ENCODE results near the gene TTC39B.
A peak's percentile ranks its signal among the peaks of the same experiment; 100 is the strongest.
"Not testable (repeated sequence)": the region's sequence is repeated elsewhere in the genome, so short reads cannot be mapped to it uniquely, and the experiment has no call there.

The TTC39B gene

DNA sequence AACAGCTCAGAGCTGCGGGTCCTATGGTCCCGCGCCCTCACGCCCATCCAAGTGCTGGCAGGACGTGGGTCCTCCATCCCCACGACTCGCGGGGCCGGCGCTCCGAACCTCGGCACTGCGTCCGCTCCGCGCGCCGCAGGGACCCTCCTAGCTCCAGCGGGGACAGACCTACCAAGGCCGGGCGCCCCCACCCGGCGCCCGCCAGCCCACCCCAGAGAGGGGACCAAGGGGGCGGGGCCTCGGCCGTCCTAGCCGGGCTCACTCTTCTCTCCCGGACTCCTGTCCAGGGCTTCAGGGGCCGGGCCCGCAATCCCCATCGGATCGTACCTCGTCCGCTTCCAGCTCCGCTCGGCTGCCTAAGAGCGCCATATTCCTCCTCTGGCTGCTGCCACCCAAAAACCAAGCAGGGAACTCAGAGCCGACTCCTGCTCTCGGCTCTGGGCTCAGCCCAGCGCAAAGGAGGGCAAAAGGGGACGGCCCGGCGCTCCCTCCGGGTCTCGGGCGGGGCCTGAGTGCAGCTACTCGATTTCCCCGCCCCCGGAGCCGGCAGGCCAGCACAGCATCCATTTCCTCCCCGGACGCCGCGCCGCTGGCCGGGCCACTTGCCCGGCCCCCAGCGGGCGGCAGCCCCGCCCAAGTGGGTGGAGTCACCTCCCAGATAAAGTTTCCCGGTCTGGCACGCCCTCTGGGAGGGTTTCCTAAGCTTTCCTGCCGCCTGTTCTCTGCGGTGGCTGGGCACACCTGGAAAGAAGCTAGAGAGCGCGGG is at the start of gene TTC39B:
TTC39B (minus strand) TSS at position 460 of the 766 bp plus-strand sequence; CDS start at position 369, 91 bp downstream.
- peak; percentile 51 to 77 (median 53) for DNase-seq (ENCODE audit: low read depth in 2 of 3, low spot score in 2 of 3)

DNA sequence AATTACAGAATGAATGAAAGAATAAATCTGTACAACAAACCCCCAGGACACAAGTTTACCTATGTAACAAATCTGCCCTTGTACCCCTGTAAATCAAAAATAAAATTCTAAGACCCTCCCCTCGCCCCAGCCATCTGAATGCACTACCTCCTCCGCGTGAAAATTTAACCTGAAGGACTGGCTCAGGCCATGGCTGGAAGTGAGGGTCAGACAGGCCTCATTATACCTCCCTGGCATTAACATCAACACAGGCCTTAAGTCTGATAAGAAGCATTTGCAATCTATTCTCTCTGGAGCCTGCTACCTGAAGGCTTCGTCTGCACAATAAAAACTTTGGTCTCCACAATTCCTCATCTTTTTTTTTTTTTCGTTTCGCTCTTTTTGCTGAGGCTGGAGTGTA is 48.7 kb upstream of the TTC39B start:
- DNase-seq (ENCODE audit: low read depth in 2 of 3, low spot score in 2 of 3) = no peak

DNA sequence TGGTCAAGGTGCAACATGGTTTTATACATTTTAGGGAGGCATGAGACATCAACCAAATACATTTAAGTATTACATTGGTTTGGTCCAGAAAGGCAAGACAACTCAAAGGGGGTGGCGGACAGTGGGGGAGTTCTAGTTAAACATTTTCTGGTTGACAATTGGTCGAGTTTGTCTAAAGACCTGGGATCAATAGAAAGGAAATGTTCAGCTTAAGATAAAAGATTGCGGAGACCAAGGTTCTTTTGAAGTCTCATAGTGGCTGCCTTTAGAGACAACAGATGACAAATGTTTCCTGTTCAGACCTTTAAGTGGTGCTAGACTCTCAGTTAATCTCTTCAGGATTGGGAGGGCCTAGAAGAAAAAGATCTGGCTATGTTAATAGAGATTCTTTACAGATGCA is 47.7 kb upstream of the TTC39B start:
- DNase-seq (ENCODE audit: low read depth in 2 of 3, low spot score in 2 of 3) = no peak

DNA sequence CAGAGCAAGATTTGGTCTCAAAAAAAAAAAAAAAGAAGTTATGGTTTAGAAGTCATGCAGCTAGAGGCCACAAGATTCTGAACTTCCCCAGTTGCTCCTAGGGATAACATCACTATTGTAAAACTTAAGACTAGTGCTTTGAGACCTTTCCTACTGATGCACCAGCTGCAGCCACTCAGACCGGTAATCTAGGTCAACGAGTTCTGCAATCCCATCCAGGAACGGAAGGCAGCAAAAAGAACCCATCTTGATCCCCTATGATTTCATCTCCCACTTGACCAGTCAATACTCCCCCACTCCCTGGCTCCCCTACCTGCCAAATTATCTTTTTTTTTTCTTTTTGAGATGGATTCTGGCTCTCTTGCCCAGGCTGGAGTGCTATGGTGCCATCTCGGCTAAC is 46.9 kb upstream of the TTC39B start:
- no peak for DNase-seq (ENCODE audit: low read depth in 2 of 3, low spot score in 2 of 3)

DNA sequence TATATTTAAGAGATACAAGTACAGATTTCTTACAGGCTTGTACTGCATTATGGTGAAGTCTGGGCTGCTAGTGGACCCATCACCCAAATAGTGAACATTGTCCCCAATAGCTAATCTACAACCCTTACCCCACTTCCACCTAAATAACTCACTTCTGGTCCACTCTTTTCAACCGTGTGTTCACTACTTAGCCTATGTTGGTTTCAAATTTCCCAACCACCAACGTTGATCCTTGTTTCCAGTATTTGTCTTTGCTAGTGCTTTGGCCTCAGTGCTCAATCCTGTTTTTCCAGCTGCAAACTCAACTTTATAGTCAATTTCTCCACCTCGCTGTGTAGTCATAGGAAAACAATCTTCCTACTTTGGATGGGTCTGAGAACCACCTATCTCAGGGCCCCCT is 45.3 kb upstream of the TTC39B start:
- DNase-seq (ENCODE audit: low read depth in 2 of 3, low spot score in 2 of 3) = no peak

DNA sequence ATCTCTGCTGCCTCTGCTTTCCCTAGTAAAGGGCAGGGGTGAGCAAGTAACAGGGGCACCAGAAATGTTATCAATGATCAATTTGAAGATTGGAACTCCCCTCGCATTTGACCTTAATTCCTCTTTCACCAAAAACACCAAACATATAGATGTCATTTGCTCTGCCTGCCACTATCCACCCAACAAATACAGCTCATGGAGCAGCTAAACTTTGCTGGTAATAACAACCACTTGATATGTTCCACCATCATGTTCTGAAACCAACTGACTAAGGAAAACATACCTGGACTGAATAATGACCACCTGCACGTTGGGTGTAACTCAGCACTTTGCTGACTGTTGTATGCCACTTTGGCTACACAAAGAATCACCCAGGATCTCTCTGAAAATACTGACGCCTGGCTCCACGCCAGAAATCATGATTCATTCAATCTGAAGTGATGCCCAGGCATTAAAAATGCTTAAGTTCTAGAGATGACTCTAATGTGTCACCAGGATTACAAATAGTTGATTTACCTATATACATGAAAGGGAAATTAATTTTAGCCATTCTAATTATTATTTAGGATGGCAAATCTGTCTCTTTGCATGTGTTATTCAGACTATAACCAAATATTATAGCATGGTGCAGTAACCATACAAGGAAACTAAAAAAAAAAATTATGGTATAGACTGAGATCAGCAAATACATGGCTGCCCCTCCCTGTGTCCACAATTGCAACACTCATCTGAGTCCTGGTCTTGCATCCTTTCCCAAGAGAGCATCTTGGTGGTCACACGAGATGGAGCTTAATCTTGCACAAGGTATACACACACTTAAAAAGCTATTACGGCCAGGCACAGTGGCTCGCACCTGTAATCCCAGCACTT is 43.1 kb upstream of the TTC39B start:
- no peak for DNase-seq (ENCODE audit: low read depth in 2 of 3, low spot score in 2 of 3)

DNA sequence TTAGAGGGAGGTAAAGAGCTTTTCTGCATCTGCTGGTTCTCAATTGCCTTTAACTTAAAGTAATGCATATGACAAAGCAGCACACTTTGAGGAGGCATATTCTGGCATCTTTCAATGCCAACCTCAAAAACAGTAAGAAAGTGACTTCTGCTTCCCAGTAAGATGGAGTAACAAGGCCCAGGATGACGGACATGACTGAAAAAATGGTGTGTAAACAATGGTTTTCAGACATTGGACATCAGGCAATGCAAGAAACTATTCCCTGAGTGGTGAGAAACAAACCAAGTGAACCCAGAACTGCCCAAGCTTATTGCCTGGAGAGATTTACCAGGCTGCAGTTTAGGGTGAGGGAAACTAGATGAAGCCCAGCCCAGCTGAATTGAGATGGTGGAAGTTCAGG is 39.8 kb upstream of the TTC39B start:
- DNase-seq (ENCODE audit: low read depth in 2 of 3, low spot score in 2 of 3) = no peak

DNA sequence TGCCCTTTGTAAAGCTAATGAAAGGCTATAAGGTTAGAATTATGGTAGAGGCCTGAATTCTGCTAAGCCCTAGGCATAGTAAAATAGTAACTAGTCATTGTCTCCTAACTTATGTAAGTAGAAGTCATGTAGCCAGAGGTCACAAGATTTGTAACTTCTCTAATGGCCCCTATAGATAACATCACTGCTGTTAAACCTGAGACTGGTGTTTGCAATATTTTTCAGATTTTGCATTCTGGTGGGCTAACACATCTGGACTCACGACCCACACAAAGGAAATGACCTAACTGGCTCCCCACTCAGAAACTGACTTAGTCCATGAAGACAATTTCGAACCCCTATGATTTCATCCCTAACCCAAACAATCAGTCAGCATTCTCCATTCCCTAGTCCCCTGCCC is 37.2 kb upstream of the TTC39B start:
- DNase-seq (ENCODE audit: low read depth in 2 of 3, low spot score in 2 of 3) = no peak

DNA sequence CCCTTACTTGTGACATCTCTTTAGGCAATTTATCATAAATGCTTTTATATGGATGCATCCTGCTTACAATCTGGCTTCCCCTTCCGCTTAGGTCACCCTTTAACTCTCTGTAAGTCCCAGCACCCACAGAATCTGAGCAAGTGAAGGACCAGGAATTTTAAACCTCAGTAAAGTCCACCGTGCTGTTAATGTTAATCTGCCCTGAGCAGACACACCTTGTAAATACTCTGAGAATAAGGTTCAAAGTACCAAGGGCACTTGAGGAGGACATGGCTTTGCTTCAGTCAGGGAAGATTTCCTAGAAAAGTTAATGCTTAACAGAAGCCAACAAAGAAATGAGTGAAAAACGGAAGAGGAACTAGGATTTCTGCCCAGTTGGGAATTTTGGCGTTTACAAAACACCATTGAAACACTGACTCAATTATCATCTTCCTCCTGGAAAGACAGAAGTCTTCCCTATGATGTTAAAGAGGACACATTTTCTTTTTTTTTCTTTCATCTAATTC is 26.4 kb upstream of the TTC39B start:
- DNase-seq (ENCODE audit: low read depth in 2 of 3, low spot score in 2 of 3) = no peak

DNA sequence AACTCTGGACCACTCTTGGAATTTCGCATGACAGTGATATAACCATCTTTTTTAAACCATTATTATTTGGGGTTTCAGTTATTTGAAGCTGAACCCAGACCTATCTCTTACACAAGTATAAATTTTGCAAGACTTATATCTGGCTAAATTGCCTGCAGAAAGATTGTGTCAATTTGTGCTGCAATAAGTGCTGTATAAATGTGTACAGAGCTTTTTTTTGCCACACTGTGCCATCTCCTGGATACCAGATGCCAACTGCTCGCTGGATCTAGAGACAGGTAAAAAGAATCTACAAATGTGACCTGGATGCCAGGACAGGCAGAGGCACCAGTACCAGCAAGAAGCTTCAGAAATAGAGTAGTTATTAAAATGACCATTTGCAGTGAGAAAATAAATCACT is 25.9 kb upstream of the TTC39B start:
- DNase-seq (ENCODE audit: low read depth in 2 of 3, low spot score in 2 of 3) = no peak

DNA sequence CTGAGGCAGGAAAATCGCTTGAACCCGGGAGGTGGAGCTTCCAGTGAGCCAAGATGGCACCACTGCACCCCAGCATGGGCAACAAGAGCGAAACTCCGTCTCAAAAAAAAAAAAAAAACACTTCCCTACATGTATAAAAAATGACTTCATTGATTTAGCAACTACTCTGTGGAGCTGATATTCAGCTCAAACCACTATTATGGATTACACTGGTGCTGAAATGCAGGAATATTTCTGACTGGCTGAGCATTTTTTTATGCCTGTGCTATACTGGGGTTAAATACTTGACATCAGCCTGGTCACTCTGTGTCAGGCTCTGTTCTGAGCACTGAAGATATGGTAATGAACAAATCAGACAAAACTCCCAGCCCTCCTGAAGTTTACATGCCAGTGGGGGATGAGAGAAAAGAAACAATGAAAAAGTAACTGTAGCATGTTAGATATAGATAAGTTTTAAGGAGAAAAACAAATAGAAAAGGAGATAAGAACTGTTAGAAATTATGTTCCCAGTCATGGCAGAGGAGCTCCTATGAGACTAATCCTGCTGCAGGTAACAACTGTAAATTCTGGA is 22.6 kb upstream of the TTC39B start:
- no peak for DNase-seq (ENCODE audit: low read depth in 2 of 3, low spot score in 2 of 3)

DNA sequence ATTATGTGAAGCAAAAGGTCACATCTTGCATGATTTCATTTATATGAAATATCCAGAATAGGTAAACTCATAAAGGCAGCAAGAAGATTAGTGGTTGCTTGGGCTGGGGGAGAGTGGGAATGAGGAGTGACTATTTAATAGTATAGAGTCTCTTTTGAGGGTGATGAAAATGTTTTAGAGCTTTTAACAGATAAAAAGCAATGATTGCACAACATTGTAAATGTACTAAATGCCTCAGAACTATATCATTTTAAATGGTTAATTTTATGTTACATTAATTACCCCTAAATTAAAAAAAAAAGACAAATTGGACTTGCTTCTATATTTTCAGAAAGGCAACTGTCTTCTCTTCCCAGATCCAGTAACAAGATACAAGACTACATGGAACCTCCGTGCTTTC is 21.9 kb upstream of the TTC39B start:
- DNase-seq (ENCODE audit: low read depth in 2 of 3, low spot score in 2 of 3) = no peak

DNA sequence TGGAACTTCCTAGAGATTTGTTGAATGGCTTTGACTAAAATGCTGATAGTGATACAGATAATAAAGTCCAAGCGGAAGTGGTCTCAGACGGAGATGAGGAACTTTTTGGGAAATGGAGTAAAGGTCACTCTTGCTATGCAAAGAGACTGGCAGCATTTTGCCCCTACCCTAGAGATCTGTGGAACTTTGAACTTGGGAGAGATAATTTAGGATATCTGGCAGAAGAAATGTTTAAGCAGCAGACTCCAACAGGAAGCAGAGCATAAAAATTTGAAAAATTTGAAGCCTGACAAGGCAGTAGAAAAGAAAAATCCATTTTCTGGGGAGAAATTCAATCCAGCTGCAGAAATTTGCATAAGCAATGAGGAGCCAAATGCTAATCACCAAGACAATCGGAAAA is 15.7 kb upstream of the TTC39B start:
- not testable (repeated sequence) for DNase-seq (ENCODE audit: low read depth in 2 of 3, low spot score in 2 of 3)

DNA sequence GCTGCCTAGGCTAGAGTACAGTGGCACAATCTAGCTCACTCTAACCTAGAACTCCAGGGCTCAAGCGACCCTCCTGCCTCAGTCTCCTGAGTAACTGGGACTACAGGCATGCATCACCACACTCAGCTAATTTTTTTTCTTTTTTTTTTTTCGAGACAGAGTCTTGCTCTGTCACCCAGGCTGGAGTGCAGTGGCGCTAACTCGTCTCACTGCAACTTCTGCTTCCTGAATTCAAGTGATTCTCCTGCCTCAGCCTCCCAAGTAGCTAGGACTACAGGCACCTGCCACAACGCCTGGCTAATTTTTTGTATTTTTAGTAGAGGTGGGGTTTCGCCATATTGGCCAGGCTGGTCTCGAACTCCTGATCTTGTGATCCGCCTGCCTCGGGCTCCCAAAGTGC is 12.6 kb upstream of the TTC39B start:
- DNase-seq (ENCODE audit: low read depth in 2 of 3, low spot score in 2 of 3) = not testable (repeated sequence)

DNA sequence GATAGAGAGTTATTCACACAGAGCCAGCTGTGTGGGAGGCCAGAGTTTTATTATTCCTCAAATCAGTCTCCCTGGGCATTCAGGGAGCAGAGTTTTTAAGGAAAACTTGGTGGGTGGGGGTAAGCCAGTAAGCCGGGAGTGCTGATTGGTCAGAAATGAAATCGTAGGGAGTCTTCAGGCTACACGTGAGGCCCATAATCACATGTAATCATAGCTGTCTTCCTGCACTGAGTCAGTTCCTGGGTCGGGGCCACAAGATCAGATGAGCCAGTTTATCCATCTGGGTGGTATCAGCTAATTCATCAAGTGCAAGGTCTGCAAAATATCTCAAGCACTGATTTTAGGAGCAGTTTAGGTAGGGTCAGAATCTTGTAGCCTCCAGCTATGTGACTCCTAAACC is 10.8 kb upstream of the TTC39B start:
- DNase-seq (ENCODE audit: low read depth in 2 of 3, low spot score in 2 of 3) = no peak

DNA sequence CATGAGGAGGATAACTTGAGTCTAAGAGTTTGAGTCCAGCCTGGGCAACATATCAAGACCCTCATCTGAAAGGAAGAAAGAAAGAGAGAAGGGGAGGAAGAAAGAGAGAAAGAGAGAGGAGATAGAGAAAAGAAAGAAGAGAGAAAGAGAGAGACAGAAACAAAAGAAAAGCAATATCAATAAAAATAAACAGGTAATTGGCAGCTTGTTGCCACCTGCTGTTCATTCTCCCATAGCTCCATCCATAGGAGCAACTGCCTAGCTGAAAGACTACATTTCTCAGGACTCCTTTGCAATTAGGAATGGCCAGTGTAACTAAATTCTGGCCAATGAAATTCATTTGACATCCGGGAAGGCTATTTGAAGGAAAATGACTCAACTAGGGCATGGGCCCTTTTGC is 4.6 kb upstream of the TTC39B start:
- no peak for DNase-seq (ENCODE audit: low read depth in 2 of 3, low spot score in 2 of 3)

DNA sequence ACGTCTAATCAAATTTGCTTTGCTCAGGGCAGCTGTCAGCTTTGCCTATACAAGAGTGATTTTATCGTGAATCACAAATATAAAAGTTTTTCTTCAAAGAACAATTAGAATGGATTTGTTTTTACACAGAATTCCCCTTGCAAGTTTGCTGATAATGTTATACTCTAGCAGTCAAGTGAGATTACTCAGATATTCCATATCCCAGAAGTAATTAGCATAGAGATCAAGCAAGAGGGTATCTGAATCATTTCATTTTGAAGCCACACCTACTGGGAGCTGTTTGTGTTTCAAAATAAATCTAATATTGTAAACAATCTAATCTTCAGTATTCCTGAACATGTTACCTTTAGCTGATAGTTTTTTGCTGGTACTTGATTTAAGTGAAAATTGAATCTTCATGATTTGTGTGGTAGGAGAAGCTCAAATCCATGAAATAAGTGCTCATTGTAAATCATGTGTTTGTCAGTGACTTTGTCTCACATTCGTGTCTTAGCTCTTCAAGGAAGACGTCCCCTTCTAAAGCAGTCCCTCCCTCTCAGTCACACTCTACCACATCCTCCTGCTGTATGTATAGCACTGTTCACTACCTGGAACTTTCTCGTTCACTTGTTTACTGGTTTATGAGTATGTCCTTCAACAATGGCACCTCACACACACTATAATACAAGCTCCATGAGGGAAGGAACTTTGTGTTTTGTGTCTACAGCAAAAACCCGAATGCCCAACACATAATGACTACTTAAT is 3.3 kb upstream of the TTC39B start:
- DNase-seq (ENCODE audit: low read depth in 2 of 3, low spot score in 2 of 3) = no peak

DNA sequence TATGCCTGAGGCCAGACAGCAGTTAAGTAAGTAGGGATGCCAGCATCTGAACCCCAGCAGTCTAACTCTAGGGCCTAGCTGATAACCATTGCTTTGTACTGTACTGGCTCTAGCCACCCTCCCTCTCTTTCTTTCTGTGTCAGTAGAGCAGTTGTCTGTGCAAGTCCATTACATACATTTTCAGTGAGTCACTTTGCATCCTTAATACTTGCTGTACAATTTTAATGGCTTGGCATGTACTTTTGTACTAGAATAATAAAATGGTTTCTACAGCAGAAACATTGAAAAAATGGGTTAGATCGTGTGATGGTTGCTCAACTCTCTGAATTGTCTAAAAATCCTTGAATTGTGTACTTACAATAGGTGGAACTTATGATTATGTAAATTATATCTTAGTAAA is 1.5 kb upstream of the TTC39B start:
- no peak for DNase-seq (ENCODE audit: low read depth in 2 of 3, low spot score in 2 of 3)

DNA sequence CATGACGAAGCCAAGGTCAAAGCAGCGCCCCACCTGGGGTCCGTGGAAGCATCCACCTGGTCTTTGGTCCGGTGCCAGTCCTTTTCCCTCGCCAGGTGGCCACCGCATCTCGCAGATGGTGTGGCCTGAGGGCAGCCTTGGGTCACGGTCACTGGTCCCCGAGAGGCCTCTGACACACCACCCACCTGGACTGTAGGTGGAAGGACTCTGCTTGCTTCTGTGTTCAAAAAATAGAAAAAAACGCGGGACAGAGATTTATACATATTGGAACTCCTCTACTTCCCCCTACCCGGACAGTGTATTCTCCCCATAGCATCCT is 466 bp upstream of the TTC39B start:
- no peak for DNase-seq (ENCODE audit: low read depth in 2 of 3, low spot score in 2 of 3)

DNA sequence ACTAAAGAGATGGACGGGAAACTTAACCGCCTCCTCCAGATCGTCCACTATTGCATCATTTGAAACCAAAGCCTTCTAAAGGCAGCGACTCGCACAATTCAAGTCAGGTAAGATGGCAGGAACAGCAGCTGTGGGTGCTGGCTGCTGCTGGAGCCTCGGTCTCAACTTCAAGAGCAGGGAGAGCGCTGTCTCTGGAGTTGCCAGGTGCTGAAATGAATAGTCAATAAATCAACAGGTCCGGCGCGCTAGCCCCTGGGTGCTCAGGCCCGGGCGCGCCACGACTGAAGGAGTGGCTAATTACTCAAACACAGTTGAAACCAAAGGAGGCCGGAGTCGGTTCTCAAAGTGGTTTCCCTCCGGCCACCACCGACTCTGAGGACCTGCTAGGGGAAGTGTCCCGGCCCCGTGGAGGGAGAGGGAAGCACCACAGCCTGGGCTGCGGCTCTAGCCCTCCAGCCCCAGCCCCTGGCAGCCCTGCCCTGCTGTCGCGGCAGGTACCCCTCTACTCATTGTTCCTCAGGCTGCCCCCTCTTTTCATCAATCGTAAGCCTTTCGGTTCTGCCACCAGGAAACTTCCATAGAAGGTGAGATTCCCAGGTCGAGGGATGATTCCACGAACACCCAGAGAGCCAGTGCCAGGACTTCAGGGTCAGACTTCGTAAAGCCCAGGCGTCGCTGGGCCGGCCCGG is 804 bp downstream of the TTC39B start:
- DNase-seq (ENCODE audit: low read depth in 2 of 3, low spot score in 2 of 3) = no peak

DNA sequence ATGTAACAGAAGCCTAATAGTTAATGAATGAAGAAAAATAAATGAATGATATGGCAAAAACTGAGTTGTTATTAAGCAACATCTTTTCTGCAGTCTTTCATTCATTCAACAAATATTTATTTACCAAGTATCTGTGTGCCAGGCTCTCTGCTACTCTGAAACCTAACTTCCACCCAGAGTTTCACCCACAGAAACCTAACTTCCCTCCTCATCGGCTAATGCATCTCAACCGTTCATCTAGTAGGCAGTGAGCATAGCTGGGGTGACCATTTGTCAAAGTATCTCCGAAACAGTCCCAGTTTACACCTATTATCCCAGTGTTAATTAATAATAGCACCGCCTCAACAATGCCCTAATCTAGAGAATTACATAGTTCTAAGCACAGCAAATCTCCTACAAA is 1.5 kb downstream of the TTC39B start:
- no peak for DNase-seq (ENCODE audit: low read depth in 2 of 3, low spot score in 2 of 3)
